Prostate gland (tissue), 2 donors: Measurements from ENCODE around the gene NRCAM. TPM values are rescaled to one million over a fixed set of nuclear protein-coding genes. Genes with fewer than 3 reads are reported as not detected.

Experiments used
- DNase-seq: peaks from one replicate; pipeline ENCODE4 v3.0.0-alpha.2; 2019; ENCODE audit warnings: low spot score
- H3K27ac ChIP-seq, 2 donors: fragments of 200-600 bp; sonication (generic); 2 replicates each; pipeline ENCODE4 v1.5.1; 2017 to 2019
- H3K27me3 ChIP-seq: fragments of 200-600 bp; sonication (generic); replicated peaks from 2 replicates; pipeline ENCODE4 v1.5.1; 2019; ENCODE audit not compliant: insufficient read depth
- H3K36me3 ChIP-seq, 2 donors: fragments of 200-600 bp; sonication (generic); 1 replicate in 1 of 2; 2 replicates in 1 of 2; pipeline versions ENCODE4 v1.5.1 to v1.8.1; 2017 to 2019
- H3K4me1 ChIP-seq: fragments of 200-600 bp; sonication (generic); replicated peaks from 2 replicates; pipeline ENCODE4 v1.5.1; 2019
- H3K4me3 ChIP-seq, 2 donors: fragments of 200-600 bp; sonication (generic); 2 replicates each; pipeline ENCODE4 v1.5.1; 2017 to 2019
- H3K9me3 ChIP-seq: fragments of 200-600 bp; sonication (generic); 2 replicates; pipeline ENCODE4 v1.5.1; 2017
- CTCF ChIP-seq, 4 experiments: fragments of 200-600 bp in 2 of 4; fragments of 450-650 bp in 2 of 4; sonication (generic) in 2 of 4; IDR thresholded peaks; 1 replicate in 3 of 4; 2 replicates in 1 of 4; pipeline ENCODE4 v1.5.1; 2016 to 2019; ENCODE audit warnings: antibody characterized with exemption in 4 of 4, mild to moderate bottlenecking in 2 of 4, moderate library complexity in 2 of 4
- POLR2A ChIP-seq: fragments of 450-650 bp; IDR thresholded peaks from one replicate; pipeline ENCODE4 v1.6.1; 2016; ENCODE audit warnings: antibody characterized with exemption, mild to moderate bottlenecking
- POLR2AphosphoS5 ChIP-seq: sonication (generic); formaldehyde crosslinking; IDR thresholded peaks from one replicate; pipeline ENCODE4 v1.6.1; 2017; ENCODE audit warnings: antibody characterized with exemption
- WGBS: methylation state at CpG from one replicate; pipeline ENCODE4 v1.1.5; 2018; 5-methylcytosine and 5-hydroxymethylcytosine counted together
- intact Hi-C: fragments of 100-400 bp; cut with DNase I; formaldehyde crosslinking; loops from one replicate; pipeline ENCODE4 v1.14.2; 2022
- total RNA-seq, 2 donors: library from RNA; depleted of rRNA; stranded (reverse); fragments of >200 nt; gene quantifications; one replicate each; pipeline ENCODE4 v1.1.0, GENCODE V29; 2016

Gene NRCAM
- total RNA-seq, 2 donors from 2014 or later, result 1.1 to 3.1 TPM

GRCh38 chr7:108451296-108451848 lies 4.9 kb downstream of the NRCAM start:
- 89% methylated on average over 2 of the region's 2 CpGs for WGBS
- Histone ChIP-seq H3K36me3 (no peaks in the 10 kb centered on the region), H3K27ac (no peak overlapping the region), H3K4me3 (no peak overlapping the region), H3K4me1 (peaks cover 7% of the 10 kb centered on the region), H3K27me3 (no peaks in the 10 kb centered on the region), H3K9me3 (no peaks in the 10 kb centered on the region)
- no peak for DNase-seq
- intact Hi-C loops, result no loop called here
- TF ChIP-seq CTCF (IDR thresholded peaks at IDR 0.05) (no peak), POLR2A (no peak), POLR2AphosphoS5 (no peak)

- peaks cover under 1% of the 10 kb centered on the region for H3K4me1 ChIP-seq
- no peak for DNase-seq
- H3K27me3 ChIP-seq, result no peaks in the 10 kb centered on the region
- WGBS, result 77% methylated on average over 1 of the region's 1 CpG
- H3K36me3 ChIP-seq, result no peaks in the 10 kb centered on the region
- no peaks in the 10 kb centered on the region for H3K9me3 ChIP-seq
- no peak overlapping the region for H3K4me3 ChIP-seq
- no peak overlapping the region for H3K27ac ChIP-seq
- TF ChIP-seq CTCF (IDR thresholded peaks at IDR 0.05), result no peak
- TF ChIP-seq POLR2A, result no peak
- no peak for TF ChIP-seq POLR2AphosphoS5
- intact Hi-C loops, result no loop called here
Observed at GRCh38 chr7:108450160-108450559, 6.1 kb downstream of the NRCAM start.

GRCh38 chr7:108449521-108449920 lies 6.7 kb downstream of the NRCAM start:
- TF ChIP-seq POLR2AphosphoS5, result no peak
- TF ChIP-seq CTCF (IDR thresholded peaks at IDR 0.05), result no peak
- TF ChIP-seq POLR2A, result no peak
- no peak for DNase-seq
- intact Hi-C loops, result no loop called here

GRCh38 chr7:108448584-108449505 lies 7.4 kb downstream of the NRCAM start:
- Histone ChIP-seq H3K27me3 (no peaks in the 10 kb centered on the region), H3K27ac (no peak overlapping the region), H3K36me3 (no peaks in the 10 kb centered on the region), H3K4me3 (no peak overlapping the region), H3K9me3 (no peaks in the 10 kb centered on the region), H3K4me1 (no peaks in the 10 kb centered on the region)
- WGBS, result 46% methylated on average over 11 of the region's 11 CpGs
- no peak for TF ChIP-seq POLR2A
- TF ChIP-seq CTCF (IDR thresholded peaks at IDR 0.05), result no peak
- no peak for TF ChIP-seq POLR2AphosphoS5
- no peak for DNase-seq
- intact Hi-C loops, result no loop called here

More at GRCh38 chr7:108449521-108449920, 6.7 kb downstream of the NRCAM start:
- H3K36me3 ChIP-seq, result no peaks in the 10 kb centered on the region
- H3K27ac ChIP-seq, result no peak overlapping the region
- H3K27me3 ChIP-seq, result no peaks in the 10 kb centered on the region
- no peak overlapping the region for H3K4me3 ChIP-seq
- no peaks in the 10 kb centered on the region for H3K9me3 ChIP-seq
- no peaks in the 10 kb centered on the region for H3K4me1 ChIP-seq
